Myocyte (in vitro differentiated cells): Measurements from ENCODE around the gene BEAN1. TPM values are rescaled to one million over a fixed set of nuclear protein-coding genes. Genes with fewer than 3 reads are reported as not detected.

Experiments used
- DNase-seq: peaks from one replicate; pipeline ENCODE4 v3.0.0-alpha.2; 2012; ENCODE audit warnings: low read depth
- polyA plus RNA-seq: library from polyadenylated mRNA; unstranded; fragments of >200 nt; gene quantifications from one replicate; pipeline ENCODE4 v1.2.1, GENCODE V29; 2012; ENCODE audit warnings: missing spikeins
- total RNA-seq: library from RNA; depleted of rRNA; stranded (reverse); fragments of >200 nt; gene quantifications from 2 replicates; pipeline ENCODE4 v1.2.3, GENCODE V29; 2014

The BEAN1 gene, protein sequence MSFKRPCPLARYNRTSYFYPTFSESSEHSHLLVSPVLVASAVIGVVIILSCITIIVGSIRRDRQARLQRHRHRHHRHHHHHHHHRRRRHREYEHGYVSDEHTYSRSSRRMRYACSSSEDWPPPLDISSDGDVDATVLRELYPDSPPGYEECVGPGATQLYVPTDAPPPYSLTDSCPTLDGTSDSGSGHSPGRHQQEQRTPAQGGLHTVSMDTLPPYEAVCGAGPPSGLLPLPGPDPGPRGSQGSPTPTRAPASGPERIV
- total RNA-seq = 15.3 and 19.1 TPM in 2 replicates
- 8.9 TPM for polyA plus RNA-seq

DNA sequence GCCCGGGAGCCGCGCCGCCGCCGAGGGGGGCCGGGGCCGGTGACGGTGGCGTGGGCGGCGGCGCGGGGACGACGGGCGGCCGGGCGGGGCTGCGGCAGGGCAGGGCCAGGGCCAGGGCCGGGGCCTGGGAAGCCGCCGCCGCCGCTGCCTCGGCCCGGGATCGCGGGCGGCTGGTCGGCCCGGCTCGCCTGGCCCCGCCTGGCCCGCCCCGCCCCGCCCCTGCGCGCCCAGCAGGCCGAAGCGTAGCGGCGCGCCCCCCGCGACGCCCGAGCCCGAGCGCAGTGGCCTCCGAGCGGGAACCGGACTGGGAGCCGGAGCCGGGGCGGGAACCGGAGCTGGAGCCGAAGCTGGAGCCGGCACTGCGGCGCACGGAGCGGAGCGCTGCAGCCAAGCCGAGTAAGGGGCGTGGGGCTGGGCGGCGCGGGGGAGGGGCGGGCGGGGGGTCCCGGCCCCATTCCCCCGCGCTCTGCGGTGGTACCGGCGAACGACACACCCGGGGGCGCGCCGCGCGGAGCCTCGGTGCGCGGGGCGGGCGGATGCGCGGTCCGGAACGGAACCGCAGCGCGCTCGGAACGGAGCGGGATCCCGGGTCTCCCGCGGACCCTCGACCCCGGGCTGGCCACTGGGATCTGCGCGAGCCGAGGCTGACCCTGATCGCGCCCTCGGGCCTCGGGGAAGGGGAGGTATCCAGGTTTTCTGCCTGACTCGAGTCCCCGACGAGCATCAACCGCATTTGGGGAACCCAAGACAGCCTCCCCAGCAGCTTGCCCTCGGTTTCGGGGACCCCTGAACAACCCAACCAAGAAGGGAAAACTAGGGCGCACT lies at the start of gene BEAN1:
TSS of gene BEAN1 (plus strand) at position 260 of the 825 bp plus-strand sequence. CDS start 10,382 bp downstream, outside the sequence.
- peak; percentile 61 for DNase-seq

DNA sequence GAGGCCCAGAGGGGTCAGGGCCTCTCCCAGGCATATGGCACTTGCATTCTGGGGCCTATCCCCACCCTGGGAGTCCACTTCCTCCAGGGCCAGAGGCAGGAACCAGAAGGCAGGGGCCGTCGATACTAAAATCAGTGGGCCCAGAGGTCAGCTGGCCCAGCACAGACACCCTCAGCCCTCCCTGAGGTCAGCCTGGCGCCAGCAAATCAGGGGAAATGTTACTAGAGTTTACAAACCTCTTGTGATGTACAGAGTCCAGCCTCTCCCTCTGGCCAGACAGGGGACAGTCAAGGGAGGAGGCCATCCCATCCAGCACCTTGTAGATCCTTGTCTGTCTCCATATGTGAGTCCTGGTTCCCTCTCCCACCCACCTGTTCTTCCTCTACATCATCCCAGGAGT lies 49.8 kb upstream of the BEAN1 start:
- DNase-seq = no peak

DNA sequence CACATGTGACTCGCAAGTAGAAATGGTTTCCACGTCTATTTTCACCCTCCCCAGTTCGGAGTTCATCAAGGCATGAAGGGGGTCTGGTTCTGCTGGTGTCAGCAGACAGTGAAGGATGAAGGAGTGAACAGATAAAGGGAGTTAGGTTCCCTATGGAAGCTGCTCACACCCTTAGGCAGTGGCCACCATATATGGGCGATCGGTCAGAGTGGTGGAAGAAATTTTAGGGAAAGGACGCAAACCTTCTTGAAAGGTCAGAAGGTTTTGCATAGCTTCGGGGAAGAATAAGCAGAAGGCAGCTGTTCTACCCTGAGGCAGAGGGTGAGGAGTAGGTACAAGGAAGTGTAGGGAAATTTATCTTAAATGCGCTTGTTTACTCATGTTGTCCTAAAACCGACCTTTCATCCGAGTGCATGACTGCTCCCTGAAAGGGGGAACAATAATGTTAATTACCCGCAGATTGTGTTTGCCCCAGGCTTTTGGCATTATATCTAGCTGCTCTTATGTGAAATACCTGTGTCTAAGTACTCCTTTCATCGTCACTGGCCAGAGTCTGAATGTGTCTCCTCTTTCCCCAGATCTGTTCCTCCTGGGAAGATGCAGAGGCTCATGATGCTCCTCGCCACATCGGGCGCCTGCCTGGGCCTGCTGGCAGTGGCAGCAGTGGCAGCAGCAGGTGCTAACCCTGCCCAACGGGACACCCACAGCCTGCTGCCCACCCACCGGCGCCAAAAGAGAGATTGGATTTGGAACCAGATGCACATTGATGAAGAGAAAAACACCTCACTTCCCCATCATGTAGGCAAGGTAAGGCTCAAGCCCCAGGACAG lies 48.1 kb upstream of the BEAN1 start:
- no peak for DNase-seq

DNA sequence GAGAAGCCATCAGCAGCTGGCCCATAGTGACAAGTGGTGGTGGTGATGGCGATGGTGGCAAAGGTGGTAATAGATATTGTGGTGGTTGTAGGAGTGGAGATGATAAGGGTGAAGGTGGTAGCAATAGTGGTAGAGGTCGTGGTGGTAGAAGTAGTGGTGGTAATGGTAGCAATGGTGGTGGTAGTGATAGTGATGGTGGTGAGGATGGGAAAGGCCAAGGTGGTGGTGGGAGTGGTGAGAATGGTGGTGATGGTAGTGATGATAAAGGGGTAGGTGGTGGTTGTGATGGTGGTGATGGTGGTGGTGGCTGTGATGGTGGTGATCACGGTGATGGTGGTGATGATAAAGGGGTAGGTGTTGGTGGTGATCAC lies 47.5 kb upstream of the BEAN1 start:
- DNase-seq = no peak

DNA sequence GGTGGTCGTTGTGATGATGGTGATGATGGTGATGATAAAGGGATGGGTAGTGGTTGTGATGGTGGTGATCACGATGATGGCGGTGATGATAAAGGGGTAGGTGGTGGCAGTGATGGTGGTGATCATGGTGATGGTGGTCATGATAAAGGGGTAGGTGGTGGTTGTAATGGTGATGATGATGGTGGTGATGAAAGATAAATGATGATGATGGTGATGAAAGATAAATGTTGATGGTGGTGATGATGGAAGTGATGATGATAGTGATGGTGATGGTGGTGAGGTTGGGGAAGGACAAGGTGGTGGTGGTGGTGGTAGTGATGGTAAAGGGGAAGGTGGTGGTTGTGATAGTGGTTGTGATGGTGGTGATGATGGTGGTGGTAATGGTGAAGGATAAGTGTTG lies 46.7 kb upstream of the BEAN1 start:
- no peak for DNase-seq

DNA sequence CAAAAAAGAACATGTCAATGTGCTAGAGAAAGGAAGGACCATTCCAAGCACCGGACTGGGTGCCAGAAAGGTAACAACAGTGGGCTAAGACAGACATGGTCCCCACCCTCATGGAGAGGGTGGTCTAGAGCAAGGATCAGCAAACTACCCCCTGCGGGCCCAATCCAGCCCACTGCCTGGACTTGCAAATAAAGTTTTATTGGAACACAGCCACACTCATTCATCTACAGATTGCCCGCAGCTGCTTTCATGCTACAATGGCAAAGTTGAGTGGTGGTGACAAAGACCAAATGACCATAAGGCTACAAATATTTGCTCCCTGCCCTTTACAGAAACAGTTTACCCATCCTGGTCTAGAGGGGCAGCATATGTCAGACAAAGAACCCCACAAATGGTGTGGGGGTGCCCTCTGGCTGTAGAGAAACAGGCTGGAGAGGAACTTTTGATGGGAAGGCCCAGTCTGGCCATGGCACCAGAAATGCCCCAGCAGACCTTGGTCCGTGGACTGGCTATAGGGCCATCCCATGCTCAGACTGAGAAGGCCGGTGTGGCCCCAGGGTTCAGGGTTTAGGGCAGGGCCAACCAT lies 45.4 kb upstream of the BEAN1 start:
- no peak for DNase-seq

DNA sequence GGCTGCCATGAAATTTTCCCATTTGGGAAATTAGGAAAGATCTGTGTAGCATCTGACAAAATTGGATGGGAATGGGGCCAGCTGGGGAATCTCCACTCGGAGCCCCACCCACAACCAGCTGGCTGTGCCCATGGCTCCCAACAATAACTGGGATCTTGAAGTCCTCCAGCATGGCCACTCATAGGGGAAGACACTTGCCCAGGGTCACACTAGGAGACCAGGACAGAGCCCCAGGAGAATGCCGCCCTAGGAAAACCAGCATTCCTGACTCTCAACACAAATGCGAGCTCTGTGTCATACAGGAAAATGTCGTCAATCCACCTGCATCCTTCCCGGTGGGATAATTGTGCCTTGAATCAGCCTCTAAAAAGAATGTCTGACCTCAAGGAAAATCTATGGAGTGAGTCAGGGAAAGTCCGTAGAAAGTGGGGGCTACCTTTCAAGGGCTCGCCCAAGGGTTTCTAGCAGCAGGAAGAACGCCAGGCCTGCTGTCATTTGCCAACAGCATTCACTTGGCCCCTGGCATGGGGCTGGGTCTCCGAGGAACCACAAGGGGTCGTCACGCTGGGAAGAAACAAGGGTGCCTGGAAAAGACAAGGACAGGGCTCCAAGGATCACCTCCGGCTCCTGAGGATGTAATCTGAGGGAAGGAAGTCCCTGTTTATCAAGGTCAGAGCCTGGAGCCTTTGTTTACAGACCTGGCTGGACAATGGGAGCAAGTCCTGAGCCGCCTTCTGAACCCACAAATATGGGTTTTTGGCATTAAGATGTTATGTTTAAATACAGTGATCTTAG lies 44.7 kb upstream of the BEAN1 start:
- peak; percentile 65 for DNase-seq

DNA sequence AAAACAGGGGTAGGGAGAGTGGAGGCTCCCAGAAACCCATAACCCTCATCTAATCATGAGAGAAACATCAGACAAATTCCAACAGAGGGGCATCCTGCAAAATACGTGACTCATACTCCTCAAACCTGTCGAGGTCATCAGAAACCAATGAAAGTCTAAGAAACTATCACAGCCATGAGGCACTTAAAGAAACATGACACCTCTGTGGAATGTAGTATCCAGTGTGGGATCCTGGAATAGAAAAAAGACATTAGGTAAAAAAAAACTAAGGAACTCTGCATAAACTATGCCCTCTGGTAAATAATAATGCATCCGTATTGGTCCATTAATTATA lies 44.2 kb upstream of the BEAN1 start:
- peak; percentile 56 for DNase-seq

DNA sequence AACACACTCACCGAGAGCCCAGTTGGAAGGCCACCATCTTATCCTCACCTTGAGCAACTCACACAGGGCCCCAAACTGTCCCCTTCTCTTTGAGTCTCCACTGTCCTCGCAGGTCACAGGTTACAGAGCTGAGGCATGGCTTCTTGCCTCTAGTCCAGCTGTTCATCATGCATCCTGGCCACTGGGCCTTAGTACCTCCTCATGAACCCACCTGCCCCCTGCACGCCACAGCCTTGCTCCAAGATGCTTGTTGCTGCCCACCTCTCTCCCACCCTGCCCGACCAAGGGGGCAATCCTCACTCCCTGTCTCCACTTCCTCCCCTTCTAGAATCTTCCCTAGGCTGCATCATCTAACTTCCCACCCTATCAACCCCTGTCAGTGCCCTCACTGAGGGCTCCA lies 43.5 kb upstream of the BEAN1 start:
- no peak for DNase-seq

DNA sequence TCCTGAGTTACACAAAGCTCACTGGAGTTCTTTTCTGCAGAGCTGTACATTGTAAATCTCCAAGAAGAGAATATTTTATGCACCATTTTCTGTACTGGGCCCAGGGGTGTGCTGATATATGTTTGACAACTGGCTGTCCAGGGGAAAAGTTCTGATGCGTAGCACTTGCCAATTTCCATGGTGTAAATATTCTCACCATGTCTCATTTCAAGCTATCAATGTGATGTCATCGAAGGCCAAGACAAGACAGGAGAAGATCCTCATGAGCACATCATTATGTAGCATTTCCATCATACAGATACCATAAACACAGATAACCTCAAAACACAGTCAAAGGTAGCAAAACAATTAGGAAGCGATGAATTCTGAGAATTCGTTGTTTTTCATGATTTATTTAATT lies 41.7 kb upstream of the BEAN1 start:
- no peak for DNase-seq

DNA sequence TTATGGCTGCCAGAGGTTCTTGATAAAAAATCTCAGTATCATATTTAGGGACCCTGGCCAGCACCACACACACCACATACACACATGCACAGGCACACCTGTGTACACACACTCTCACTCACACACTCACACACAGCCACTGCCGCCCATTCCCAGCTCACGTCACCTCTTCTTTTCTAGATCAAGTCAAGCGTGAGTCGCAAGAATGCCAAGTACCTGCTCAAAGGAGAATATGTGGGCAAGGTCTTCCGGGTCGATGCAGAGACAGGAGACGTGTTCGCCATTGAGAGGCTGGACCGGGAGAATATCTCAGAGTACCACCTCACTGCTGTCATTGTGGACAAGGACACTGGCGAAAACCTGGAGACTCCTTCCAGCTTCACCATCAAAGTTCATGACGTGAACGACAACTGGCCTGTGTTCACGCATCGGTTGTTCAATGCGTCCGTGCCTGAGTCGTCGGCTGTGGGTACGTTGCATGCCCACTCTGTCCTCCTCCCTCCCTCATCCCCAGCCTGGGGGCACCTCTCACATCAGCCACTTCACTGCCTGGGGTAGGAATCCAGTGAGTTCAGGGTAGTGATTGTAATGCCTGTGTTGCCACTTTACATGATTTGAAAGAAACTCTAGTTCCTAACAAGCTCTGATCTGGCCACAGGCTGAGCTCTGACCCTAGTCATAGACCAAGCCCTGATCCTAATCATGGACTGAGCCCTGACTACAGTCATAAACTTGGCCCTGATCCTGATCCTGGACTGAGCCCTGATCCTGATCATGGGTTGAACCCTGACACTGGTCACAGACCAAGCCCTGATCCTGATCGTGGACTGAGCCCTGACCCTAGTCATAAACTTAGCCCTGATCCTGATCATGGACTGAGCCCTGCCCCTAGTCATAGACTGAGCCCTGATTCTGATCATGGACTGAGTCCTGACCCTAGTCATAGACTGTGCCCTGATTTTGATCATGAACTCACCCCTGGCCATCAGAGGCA lies 40.2 kb upstream of the BEAN1 start:
- no peak for DNase-seq

DNA sequence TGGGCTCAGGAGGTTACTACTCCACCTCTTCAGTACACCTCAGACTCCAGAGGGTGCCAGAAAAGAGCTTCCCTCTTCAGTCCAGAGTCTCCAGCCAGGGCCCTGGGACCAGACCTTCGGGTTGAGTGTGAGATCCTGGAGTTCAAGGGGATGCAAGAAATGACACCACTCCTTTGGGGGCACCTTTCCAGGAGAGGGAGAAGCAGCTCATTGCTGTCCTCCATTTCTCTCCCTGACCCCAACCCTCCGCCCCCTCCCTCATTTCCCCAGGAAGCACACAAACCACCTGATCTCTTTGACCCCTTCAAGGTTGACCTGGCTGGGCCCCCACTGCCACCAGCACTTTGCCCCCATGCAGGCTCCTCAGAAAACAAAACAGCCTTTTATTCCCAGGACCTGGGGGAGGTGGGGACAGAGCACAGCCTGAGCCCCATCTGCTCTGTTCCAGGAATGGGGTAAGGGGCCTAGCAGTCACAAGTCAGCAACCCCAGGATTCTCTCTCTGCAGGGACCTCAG lies 39.2 kb upstream of the BEAN1 start:
- no peak for DNase-seq

DNA sequence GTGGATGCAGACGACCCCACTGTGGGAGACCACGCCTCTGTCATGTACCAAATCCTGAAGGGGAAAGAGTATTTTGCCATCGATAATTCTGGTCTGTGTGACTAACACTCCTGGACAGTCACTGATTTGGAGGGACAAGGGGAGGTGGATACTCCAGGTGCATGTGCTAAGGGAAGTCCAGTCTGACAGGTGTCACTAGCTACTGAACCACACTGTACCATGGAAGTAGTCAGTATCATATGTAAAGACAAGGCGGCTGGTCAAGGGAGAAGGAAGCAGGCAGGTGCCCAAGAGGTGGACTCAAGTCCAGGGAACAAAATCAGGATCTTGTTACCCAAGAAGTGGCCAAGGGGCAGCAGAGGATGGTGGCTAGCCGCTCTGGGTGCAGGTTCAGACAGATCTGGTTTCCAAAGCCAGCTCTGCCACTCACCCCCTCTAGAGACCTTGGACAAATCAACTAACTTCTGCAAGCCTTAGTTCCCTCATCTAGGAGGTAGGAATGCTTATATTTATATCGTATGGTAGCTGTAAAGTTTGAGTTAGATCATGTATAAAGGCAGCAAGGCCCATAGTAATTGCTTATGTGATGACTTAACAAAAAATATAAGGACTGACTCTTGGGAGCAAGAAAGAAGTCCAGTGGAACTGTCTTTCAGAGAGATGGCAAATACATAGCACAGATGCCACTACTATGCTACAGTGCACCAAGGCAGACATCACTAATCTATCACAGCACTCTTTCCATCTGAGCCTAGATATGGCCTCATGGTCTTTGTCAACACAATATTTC lies 38.5 kb upstream of the BEAN1 start:
- DNase-seq = no peak

DNA sequence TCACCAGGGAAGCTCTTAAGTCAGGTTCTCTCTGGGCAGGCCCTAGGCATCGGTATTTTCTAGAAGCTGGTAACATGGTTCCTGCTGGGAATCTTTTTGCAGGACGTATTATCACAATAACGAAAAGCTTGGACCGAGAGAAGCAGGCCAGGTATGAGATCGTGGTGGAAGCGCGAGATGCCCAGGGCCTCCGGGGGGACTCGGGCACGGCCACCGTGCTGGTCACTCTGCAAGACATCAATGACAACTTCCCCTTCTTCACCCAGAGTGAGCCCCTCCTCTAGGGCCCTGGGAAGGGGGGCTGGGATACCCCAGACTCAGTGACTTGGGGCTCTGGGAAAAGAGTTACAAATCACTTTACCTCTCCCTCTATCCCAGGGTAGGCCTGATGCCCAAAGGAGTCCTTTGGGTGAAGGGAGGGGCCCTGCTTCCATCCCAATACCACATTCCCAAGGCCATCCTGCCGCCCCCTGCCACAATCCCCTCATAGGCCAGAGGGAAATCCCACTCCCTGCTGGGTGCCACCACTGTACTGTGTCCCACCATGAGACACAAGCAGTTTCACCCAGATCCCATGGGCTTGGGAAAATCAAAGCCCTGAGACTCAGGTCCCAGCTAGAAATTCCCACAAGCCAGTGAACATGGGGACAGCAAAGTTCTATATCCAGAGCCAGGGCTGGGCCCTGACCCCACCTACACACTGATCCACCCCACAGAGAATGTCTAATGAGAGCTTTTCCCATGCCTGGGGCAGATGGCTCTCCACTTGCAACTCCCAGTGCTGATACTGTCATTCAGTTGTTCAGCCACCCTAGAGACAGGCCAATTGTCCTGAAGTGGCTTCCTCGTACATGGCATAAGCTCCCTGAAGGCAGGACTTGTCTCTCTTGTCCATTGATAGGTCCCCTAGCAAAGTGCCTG lies 37.6 kb upstream of the BEAN1 start:
- DNase-seq = no peak

DNA sequence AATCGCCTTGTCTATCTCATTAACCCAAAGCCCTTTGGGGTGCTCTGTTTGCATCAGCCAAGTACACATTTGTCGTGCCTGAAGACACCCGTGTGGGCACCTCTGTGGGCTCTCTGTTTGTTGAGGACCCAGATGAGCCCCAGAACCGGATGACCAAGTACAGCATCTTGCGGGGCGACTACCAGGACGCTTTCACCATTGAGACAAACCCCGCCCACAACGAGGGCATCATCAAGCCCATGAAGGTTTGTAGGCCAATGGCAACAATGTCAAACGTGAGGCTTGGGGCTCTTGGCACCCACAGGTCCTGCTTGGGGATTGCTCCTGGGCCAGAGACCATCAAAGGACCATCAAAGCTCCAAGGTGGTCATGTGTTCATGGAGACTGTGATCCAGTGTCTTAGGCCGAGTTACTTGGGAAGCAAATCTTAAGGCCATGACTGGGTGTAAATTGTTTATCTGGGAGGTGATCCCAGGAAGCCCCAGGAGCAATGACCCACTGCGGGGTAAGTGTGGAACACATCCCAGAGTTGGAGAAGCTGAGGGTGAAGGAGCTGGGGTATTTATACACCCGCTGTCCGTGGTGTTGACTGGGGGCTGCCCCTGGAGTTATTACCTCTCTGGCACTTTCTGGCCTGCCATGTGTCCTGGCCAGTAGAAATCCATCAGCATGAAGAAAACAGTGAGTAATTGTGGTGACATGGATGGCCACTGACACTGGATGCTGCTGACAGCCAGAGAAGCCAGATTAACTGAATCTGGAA lies 36.6 kb upstream of the BEAN1 start:
- DNase-seq = peak; percentile 13
